LNCAP (cell line): ENCODE data around the gene IVNS1ABP.

Experiments
- CTCF ChIP-seq: fragments of 450-650 bp; IDR thresholded peaks from 2 replicates; pipeline ENCODE4 v1.5.1; 2017; ENCODE audit warnings: mild to moderate bottlenecking

Gene IVNS1ABP

GRCh38 chr1:185351734-185352466 lies 34.9 kb upstream of the IVNS1ABP start:
- no peak for TF ChIP-seq CTCF

- TF ChIP-seq CTCF = no peak
These were observed 33.0 kb upstream of the IVNS1ABP start for GRCh38 chr1:185350027-185350442.

GRCh38 chr1:185349556-185349955 lies 32.5 kb upstream of the IVNS1ABP start:
- TF ChIP-seq CTCF = no peak

GRCh38 chr1:185348985-185349384 lies 31.9 kb upstream of the IVNS1ABP start:
- no peak for TF ChIP-seq CTCF

GRCh38 chr1:185348296-185348695 lies 31.3 kb upstream of the IVNS1ABP start:
- TF ChIP-seq CTCF = no peak

GRCh38 chr1:185345913-185346720 lies 29.1 kb upstream of the IVNS1ABP start:
- TF ChIP-seq CTCF = no peak

GRCh38 chr1:185343306-185343705 lies 26.3 kb upstream of the IVNS1ABP start:
- no peak for TF ChIP-seq CTCF
